ENCODE data around the gene CEP85L.

The CEP85L gene

DNA sequence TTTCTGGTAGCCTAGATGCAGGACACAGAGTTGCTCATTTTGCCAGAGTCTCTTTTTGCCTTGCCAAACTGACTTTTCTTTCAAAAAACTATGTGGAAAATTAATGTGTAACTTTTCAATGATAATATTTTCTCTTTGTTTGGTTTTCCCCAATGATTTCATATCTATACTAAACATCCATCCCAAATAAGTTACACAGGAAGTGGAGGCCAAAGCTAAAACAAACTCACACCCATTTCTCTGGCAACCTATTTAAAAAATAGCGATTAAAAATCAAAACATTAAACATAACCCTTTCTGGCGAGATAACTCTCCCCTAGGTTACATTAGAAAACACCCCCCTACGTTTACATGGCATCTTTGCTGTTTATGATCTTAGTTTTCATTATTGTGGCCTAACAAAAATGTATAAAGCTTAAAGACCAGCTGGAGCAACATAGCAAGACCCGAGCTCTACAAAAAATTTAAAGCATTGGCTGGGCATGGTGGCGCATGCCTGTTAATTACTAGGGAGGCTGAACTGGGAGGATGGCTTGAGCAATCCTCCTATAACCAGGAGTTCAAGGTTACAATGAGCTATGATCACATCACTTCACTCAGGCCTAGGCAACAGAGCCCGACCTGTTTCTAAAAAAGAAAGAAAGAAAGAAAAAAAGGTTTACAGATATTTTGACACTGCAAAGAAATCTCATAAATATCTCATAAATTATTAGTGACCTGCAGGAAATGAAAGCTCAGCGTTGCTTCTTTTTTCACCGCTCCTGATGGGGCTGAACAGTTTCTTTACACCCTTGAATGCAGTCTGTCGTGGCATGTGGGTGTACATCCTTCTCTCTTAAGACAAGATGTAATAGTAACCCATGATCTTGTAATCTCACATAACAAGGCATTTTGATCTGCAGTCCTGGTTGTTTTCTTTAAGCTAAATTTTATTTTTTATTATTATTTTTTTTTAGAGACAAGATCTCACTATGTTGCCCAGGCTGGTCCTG is 32.8 kb upstream of the CEP85L start:
- no peaks in the 10 kb centered on the region for H3K4me1 ChIP-seq (ENCODE audit: insufficient read depth, low read length)
- TF ChIP-seq, protein P1, sequence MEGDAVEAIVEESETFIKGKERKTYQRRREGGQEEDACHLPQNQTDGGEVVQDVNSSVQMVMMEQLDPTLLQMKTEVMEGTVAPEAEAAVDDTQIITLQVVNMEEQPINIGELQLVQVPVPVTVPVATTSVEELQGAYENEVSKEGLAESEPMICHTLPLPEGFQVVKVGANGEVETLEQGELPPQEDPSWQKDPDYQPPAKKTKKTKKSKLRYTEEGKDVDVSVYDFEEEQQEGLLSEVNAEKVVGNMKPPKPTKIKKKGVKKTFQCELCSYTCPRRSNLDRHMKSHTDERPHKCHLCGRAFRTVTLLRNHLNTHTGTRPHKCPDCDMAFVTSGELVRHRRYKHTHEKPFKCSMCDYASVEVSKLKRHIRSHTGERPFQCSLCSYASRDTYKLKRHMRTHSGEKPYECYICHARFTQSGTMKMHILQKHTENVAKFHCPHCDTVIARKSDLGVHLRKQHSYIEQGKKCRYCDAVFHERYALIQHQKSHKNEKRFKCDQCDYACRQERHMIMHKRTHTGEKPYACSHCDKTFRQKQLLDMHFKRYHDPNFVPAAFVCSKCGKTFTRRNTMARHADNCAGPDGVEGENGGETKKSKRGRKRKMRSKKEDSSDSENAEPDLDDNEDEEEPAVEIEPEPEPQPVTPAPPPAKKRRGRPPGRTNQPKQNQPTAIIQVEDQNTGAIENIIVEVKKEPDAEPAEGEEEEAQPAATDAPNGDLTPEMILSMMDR (IDR thresholded peaks at IDR 0.05; ENCODE audit: borderline replicate concordance, extremely low read depth, low read length, poor library complexity, severe bottlenecking), result no peak
- no peak for TF ChIP-seq EZH2 (IDR thresholded peaks at IDR 0.05; ENCODE audit: borderline replicate concordance, low read depth, low read length, severe bottlenecking)
- H3K36me3 ChIP-seq (ENCODE audit: insufficient read depth, low read length), result peaks cover 5% of the 10 kb centered on the region; the same call in 1 of the 2 replicates
- ATAC-seq (ENCODE audit: insufficient read depth, low read depth), result no peak
- H2AFZ ChIP-seq (ENCODE audit: low read depth, low read length), result no peak overlapping the region
- H4K20me1 ChIP-seq (ENCODE audit: insufficient read depth, low read length), result 0 out of 2 replicates have a peak, but pooled peaks cover 4% of the 10 kb centered on the region
- no peaks in the 10 kb centered on the region for H3K9me3 ChIP-seq (ENCODE audit: insufficient read depth, low read length, severe bottlenecking)
- peaks cover 78% of the 10 kb centered on the region for H3K79me2 ChIP-seq (ENCODE audit: insufficient read depth, low read length)
- no peak overlapping the region for H3K4me3 ChIP-seq (ENCODE audit: low read depth in 1 of 2, low read length in 2 of 2)
- no peak overlapping the region for H3K4me2 ChIP-seq (ENCODE audit: insufficient read depth, low read length)
- no peaks in the 10 kb centered on the region for H3K27me3 ChIP-seq (ENCODE audit: insufficient read depth, low read length, poor library complexity)
- DNase-seq, result no peak
- no peak overlapping the region for H3K9ac ChIP-seq (ENCODE audit: low read depth, low read length)
- H3K27ac ChIP-seq (ENCODE audit: low read length), result no peak overlapping the region

DNA sequence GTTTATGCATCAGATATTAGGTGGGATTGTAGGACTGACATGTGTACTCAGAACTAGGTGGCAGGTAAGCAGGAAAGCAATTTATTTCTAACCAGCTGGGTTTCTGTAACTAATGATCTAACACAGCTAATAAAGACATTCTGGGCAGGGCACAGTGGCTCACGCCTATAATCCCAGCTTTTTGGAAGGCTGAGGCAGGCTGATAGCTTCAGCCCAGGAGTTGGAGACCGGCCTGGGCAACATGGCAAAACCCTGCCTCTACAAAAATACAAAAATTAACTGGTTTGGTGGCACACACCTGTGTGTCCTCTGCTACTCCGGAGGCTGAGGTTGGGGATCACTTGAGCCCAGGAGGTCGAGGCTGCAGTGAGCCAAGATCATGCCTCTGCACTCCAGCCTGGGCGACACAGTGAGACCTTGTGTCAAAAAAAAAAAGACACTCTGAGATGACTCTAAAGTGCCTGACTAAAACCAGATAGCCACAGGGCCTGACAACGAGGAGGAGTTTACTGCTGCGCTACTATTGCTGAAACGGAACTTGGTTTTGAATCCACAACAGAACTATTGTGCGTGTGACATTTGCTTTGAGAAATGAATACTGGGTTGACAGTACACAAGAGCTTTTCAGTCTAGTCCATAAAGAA is 29.2 kb upstream of the CEP85L start:
- Histone ChIP-seq H2AFZ (ENCODE audit: low read depth, low read length) (no peak overlapping the region), H3K9ac (ENCODE audit: low read depth, low read length) (no peak overlapping the region)

DNA sequence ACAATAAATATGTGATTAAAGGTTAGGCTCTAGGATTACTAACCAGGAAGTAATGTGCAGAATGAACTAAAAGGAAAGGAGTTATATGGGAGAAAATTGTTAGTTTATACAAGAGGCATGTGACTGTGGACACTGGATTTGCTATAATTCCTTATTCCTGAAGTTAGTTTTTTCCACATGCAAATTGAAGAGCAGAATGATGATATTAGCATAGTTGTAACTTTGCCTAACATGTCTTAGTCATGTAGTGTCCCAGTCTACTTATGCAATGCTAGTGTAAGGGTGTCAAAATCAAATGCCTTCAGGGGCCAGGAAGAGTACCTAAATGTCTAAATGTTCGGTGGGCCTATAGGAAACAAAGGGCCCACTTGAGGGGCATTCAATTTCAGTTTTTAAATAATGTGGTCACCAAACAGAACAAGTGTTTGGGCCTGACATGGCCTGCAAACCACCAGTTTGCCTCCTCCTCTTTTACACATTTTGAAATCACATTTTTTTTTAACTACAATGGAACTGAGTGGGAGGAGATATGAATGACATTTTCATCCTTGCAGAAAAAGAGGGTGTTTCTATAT is 28.0 kb upstream of the CEP85L start:
- ATAC-seq (ENCODE audit: insufficient read depth, low read depth) (no peak; the same call in 2 of the 3 replicates), DNase-seq (no peak)
- no peaks in the 10 kb centered on the region for H3K27me3 ChIP-seq (ENCODE audit: insufficient read depth, low read length, poor library complexity)
- H2AFZ ChIP-seq (ENCODE audit: low read depth, low read length), result no peak overlapping the region
- no peaks in the 10 kb centered on the region for H3K4me1 ChIP-seq (ENCODE audit: insufficient read depth, low read length)
- H3K79me2 ChIP-seq (ENCODE audit: insufficient read depth, low read length), result peaks cover 85% of the 10 kb centered on the region
- H3K9ac ChIP-seq (ENCODE audit: low read depth, low read length), result no peak overlapping the region
- H3K27ac ChIP-seq (ENCODE audit: low read length), result no peak overlapping the region
- no peaks in the 10 kb centered on the region for H3K9me3 ChIP-seq (ENCODE audit: insufficient read depth, low read length, severe bottlenecking)
- peaks cover 12% of the 10 kb centered on the region; the same call in 1 of the 2 replicates for H4K20me1 ChIP-seq (ENCODE audit: insufficient read depth, low read length)
- H3K4me2 ChIP-seq (ENCODE audit: insufficient read depth, low read length), result no peak overlapping the region
- no peak overlapping the region for H3K4me3 ChIP-seq (ENCODE audit: low read depth in 1 of 2, low read length in 2 of 2)
- H3K36me3 ChIP-seq (ENCODE audit: insufficient read depth, low read length), result no peaks in the 10 kb centered on the region; the same call in 1 of the 2 replicates
- TF ChIP-seq, protein P1 (IDR thresholded peaks at IDR 0.05; ENCODE audit: borderline replicate concordance, extremely low read depth, low read length, poor library complexity, severe bottlenecking), result no peak
- no peak for TF ChIP-seq EZH2 (IDR thresholded peaks at IDR 0.05; ENCODE audit: borderline replicate concordance, low read depth, low read length, severe bottlenecking)

More for the DNA sequence above, 29.2 kb upstream of the CEP85L start:
- no peak for DNase-seq
- Histone ChIP-seq H3K4me3 (ENCODE audit: low read depth in 1 of 2, low read length in 2 of 2) (no peak overlapping the region), H3K79me2 (ENCODE audit: insufficient read depth, low read length) (peaks cover 81% of the 10 kb centered on the region), H3K4me1 (ENCODE audit: insufficient read depth, low read length) (no peaks in the 10 kb centered on the region), H3K27ac (ENCODE audit: low read length) (no peak overlapping the region), H3K36me3 (ENCODE audit: insufficient read depth, low read length) (no peaks in the 10 kb centered on the region; the same call in 1 of the 2 replicates), H3K27me3 (ENCODE audit: insufficient read depth, low read length, poor library complexity) (no peaks in the 10 kb centered on the region), H3K4me2 (ENCODE audit: insufficient read depth, low read length) (no peak overlapping the region), H3K9me3 (ENCODE audit: insufficient read depth, low read length, severe bottlenecking) (no peaks in the 10 kb centered on the region), H4K20me1 (ENCODE audit: insufficient read depth, low read length) (peaks cover 12% of the 10 kb centered on the region; the same call in 1 of the 2 replicates)
- TF ChIP-seq EZH2 (IDR thresholded peaks at IDR 0.05; ENCODE audit: borderline replicate concordance, low read depth, low read length, severe bottlenecking), result no peak
- TF ChIP-seq, protein P1 (IDR thresholded peaks at IDR 0.05; ENCODE audit: borderline replicate concordance, extremely low read depth, low read length, poor library complexity, severe bottlenecking), result no peak
- ATAC-seq (ENCODE audit: insufficient read depth, low read depth), result 0 out of 3 replicates have a peak, but pooled peaks have one; percentile 18
